Measurements from ENCODE around the gene COMT. TPM values are rescaled to one million over a fixed set of nuclear protein-coding genes. Genes with fewer than 3 reads are reported as not detected.

COMT gene
- total and polyA plus RNA-seq, 9 of the 15 experiments (the other 6 are each of a cell fraction or from before 2014, with no cell fraction given) = 12.5 to 351 (median 155) TPM

DNA sequence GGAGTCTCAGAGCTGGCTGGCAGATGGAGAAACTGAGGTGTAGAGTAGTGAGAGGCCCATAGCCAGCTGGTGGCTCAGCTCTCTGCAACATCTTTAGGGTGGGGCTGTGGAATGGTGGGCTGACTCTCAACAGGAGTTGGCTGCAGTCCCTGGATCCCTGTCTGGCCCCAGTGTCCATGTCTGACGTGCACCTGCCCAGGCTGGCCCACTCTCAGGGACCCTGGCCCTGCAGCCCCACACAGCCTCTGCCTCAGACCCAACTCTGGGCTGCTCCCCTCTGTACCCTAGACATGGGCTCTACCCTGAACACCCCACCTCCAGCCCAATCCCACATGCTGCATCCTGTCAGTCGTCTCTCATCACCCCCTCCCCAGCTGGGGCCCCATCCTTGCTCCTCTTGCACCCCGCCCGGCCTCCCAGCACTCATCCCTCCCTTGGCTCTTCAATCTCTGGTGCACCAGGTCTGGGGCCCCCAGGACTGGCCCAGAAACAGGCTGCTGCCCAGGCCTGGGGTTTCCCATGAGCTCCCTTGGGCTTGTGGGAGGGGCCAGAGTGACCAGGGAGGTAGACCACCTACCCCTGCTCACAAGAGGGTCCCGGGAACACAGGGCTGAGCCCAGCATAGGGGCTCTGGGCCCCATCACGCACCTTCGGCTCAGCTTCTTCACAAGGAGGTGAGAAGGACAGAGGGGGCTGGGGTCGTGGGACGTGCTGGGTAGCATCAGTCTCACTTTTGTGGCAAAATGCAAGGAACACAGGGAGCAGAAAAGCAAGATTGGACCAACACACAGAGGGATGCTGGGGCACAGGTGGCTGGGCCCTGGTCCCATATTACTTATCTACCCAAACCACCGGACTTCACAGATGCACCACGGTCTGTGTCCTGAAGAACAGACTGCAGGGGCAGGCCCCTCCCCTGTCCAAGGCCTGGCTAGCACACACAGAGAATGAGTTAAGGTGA is 43.6 kb downstream of the COMT start:
- peak overlapping the region in 1 of 2 experiments; percentile 91; a peak in 2 of 4 replicates for H3K9ac ChIP-seq (ENCODE audit: insufficient read depth in 1 of 2, low read depth in 2 of 2, low read length in 2 of 2)
- CTCF ChIA-PET (ENCODE audit: low intra/inter-chr PET ratio) = no interaction called here
- TF ChIP-seq ZNF592 (IDR thresholded peaks at IDR 0.05) (no peak), HCFC1 (IDR thresholded peaks at IDR 0.05; ENCODE audit: low read depth, low read length) (0 out of 2 replicates have a peak, but pooled peaks have one; percentile 18), E4F1 (CRISPR knock-in tag; IDR thresholded peaks at IDR 0.05; ENCODE audit: borderline replicate concordance) (peak; percentile 68), ZNF764 (CRISPR knock-in tag; IDR thresholded peaks at IDR 0.05; ENCODE audit: low read depth) (peak; percentile 20; the same call in 1 of the 2 replicates), FOSL1 (tag; conservative IDR thresholded peaks at IDR 0.05) (no peak), NFRKB (IDR thresholded peaks at IDR 0.05; ENCODE audit: low read depth) (no peak), SREBF1 (IDR thresholded peaks at IDR 0.05; ENCODE audit: borderline replicate concordance, low read depth, low read length) (no peak)
- TF ChIP-seq, protein P1, sequence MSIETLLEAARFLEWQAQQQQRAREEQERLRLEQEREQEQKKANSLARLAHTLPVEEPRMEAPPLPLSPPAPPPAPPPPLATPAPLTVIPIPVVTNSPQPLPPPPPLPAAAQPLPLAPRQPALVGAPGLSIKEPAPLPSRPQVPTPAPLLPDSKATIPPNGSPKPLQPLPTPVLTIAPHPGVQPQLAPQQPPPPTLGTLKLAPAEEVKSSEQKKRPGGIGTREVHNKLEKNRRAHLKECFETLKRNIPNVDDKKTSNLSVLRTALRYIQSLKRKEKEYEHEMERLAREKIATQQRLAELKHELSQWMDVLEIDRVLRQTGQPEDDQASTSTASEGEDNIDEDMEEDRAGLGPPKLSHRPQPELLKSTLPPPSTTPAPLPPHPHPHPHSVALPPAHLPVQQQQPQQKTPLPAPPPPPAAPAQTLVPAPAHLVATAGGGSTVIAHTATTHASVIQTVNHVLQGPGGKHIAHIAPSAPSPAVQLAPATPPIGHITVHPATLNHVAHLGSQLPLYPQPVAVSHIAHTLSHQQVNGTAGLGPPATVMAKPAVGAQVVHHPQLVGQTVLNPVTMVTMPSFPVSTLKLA (conservative IDR thresholded peaks at IDR 0.05) = no peak

More for the DNA sequence above, 43.6 kb downstream of the COMT start:
- Histone ChIP-seq H3K4me3 (no peak overlapping the region), H4K20me1 (replicated peaks; ENCODE audit: control insufficient read depth, insufficient read depth, low read length) (peaks cover 61% of the 10 kb centered on the region), H3K27me3 (ENCODE audit: control insufficient read depth in 2 of 2, insufficient read depth in 2 of 2, low read length in 2 of 2) (no peaks in the 10 kb centered on the region), H3K36me3 (ENCODE audit: control insufficient read depth, insufficient read depth, low read length) (peaks cover 18% of the 10 kb centered on the region; the same call in 2 of the 3 replicates), H3K9me3 (replicated peaks; ENCODE audit: control insufficient read depth, insufficient read depth, low read depth, low read length) (no peaks in the 10 kb centered on the region), H3K27ac (ENCODE audit: extremely low read depth, low read depth, low read length) (no peak overlapping the region; the same call in 2 of the 3 replicates), H3K4me2 (ENCODE audit: insufficient read depth, low read length) (no peak overlapping the region), H3K79me2 (ENCODE audit: control insufficient read depth, insufficient read depth, low read length) (no peaks in the 10 kb centered on the region), H2AFZ (ENCODE audit: low read depth, low read length) (no peak overlapping the region), H3K9me1 (ENCODE audit: control insufficient read depth, insufficient read depth, low read length) (peaks cover 23% of the 10 kb centered on the region), H3K4me1 (replicated peaks in 1 of 2; ENCODE audit: control insufficient read depth in 2 of 2, insufficient read depth in 2 of 2, low read length in 2 of 2) (peaks cover 39 to 85% of the 10 kb centered on the region in 2 experiments)
- intact Hi-C loops (cut with micrococcal nuclease) (loop anchor here (5.0 kb wide), 1 partner anchor 37 kb away; the partner anchor contains the start of gene TANGO2), in situ Hi-C loops (cut with MboI) (no loop called here)
- no peak for FAIRE-seq
- POLR2A ChIA-PET = interaction anchor here (0.6 to 5.7 kb wide), 16 partner anchors 12 to 231 kb away, joined by 3 to 56 read pairs (median 4); partner anchors contain the start of gene TRMT2A
- ATAC-seq = no peak
- BruUV-seq (replicated peaks) = no TSS peak
- DNase-seq (ENCODE audit: extremely low read depth in 1 of 4, low spot score in 3 of 4) = no peak
- WGBS (ENCODE audit: insufficient coverage, low coverage, missing lambda C conversion rate) = 57% methylated on average over 11 of the region's 11 CpGs
